Kidney epithelial cell (primary cell): ENCODE results near the gene FRG2. TPM values are rescaled to one million over a fixed set of nuclear protein-coding genes. Genes with fewer than 3 reads are reported as not detected.
"Not testable (repeated sequence)": the region's sequence is repeated elsewhere in the genome, so short reads cannot be mapped to it uniquely, and the experiment has no call there.

Experiments
- DNase-seq: peaks from one replicate; pipeline ENCODE4 v3.0.0-alpha.2; 2010; ENCODE audit warnings: low read depth
- H3K27me3 ChIP-seq: 2 replicates; pipeline ENCODE4 v1.6.0; 2011; ENCODE audit warnings: low read length; ENCODE audit not compliant: control insufficient read depth, insufficient read depth
- H3K36me3 ChIP-seq: 2 replicates; pipeline ENCODE4 v1.5.1; 2011; ENCODE audit warnings: low read length; ENCODE audit not compliant: control insufficient read depth, insufficient read depth
- H3K4me3 ChIP-seq: 2 replicates; pipeline ENCODE4 v1.5.1; 2011; ENCODE audit warnings: low read depth, mild to moderate bottlenecking, control low read depth, low read length
- CTCF ChIP-seq: IDR thresholded peaks from 2 replicates; pipeline ENCODE4 v1.5.1; 2011; ENCODE audit warnings: mild to moderate bottlenecking, moderate library complexity, low read length, control low read depth, inconsistent platforms; ENCODE audit not compliant: insufficient read depth, poor library complexity, severe bottlenecking
- total RNA-seq: library from RNA; depleted of rRNA; stranded (reverse); fragments of >200 nt; gene quantifications from 2 replicates; pipeline ENCODE4 v1.2.3, GENCODE V29; 2015

The FRG2 gene
- total RNA-seq, 1 donor from 2014 or later, result not detected

- peak overlapping the region; percentile 5 for H3K4me3 ChIP-seq
- no peak for TF ChIP-seq CTCF
- H3K27me3 ChIP-seq, result peaks cover 59% of the 10 kb centered on the region
- DNase-seq, result peak; percentile 19
- H3K36me3 ChIP-seq, result no peaks in the 10 kb centered on the region
These were observed 6.0 kb downstream of the FRG2 start for GRCh38 chr4:190020790-190021717.

- not testable (repeated sequence) for H3K4me3 ChIP-seq, DNase-seq, H3K36me3 ChIP-seq
- H3K27me3 ChIP-seq, result peaks cover 70% of the 10 kb centered on the region
These were observed 7.1 kb downstream of the FRG2 start for GRCh38 chr4:190019859-190020463.

- no peak for DNase-seq
- Histone ChIP-seq H3K4me3 (no peak overlapping the region), H3K36me3 (no peaks in the 10 kb centered on the region), H3K27me3 (peaks cover 74% of the 10 kb centered on the region)
- TF ChIP-seq CTCF, result no peak
These were observed 7.8 kb downstream of the FRG2 start for GRCh38 chr4:190019023-190019858.

- H3K36me3 ChIP-seq, result no peaks in the 10 kb centered on the region
- H3K4me3 ChIP-seq, result no peak overlapping the region
- peaks cover 74% of the 10 kb centered on the region for H3K27me3 ChIP-seq
- TF ChIP-seq CTCF, result no peak
- DNase-seq, result no peak
These were observed 8.7 kb downstream of the FRG2 start for GRCh38 chr4:190018201-190018920.

- peaks cover 70% of the 10 kb centered on the region for H3K27me3 ChIP-seq
- no peaks in the 10 kb centered on the region for H3K36me3 ChIP-seq
- no peak for DNase-seq
- TF ChIP-seq CTCF, result no peak
- H3K4me3 ChIP-seq, result no peak overlapping the region
These were observed 9.5 kb downstream of the FRG2 start for GRCh38 chr4:190017357-190018200.
